WTC11 (cell line): ENCODE measurements around the gene CNTNAP2.

ENCODE experiments used
- ELF4 ChIP-seq: sonication (generic); formaldehyde crosslinking; IDR thresholded peaks from 2 replicates; pipeline ENCODE4 v1.8.1; 2022; ENCODE audit warnings: low read depth, mild to moderate bottlenecking, moderate library complexity, missing genetic modification reagents
- ESRRA ChIP-seq: sonication (generic); formaldehyde crosslinking; IDR thresholded peaks from 2 replicates; pipeline ENCODE4 v1.8.1; 2022; ENCODE audit warnings: mild to moderate bottlenecking, missing genetic modification reagents, borderline replicate concordance
- MXD4 ChIP-seq: fragments of 250-450 bp; sonication (Bioruptor Pico); IDR thresholded peaks from 2 replicates; pipeline ENCODE4 v1.8.0; 2021; ENCODE audit warnings: mild to moderate bottlenecking, moderate library complexity, borderline replicate concordance
- TP53 ChIP-seq: sonication (generic); formaldehyde crosslinking; IDR thresholded peaks from 2 replicates; pipeline ENCODE4 v1.8.1; 2023; ENCODE audit warnings: mild to moderate bottlenecking, missing genetic modification reagents
- TF ChIP-seq, protein P1 (sequence below): fragments of 200-600 bp; IDR thresholded peaks from 2 replicates; pipeline ENCODE4 v1.8.0; 2022; ENCODE audit warnings: antibody characterized with exemption

DNA sequence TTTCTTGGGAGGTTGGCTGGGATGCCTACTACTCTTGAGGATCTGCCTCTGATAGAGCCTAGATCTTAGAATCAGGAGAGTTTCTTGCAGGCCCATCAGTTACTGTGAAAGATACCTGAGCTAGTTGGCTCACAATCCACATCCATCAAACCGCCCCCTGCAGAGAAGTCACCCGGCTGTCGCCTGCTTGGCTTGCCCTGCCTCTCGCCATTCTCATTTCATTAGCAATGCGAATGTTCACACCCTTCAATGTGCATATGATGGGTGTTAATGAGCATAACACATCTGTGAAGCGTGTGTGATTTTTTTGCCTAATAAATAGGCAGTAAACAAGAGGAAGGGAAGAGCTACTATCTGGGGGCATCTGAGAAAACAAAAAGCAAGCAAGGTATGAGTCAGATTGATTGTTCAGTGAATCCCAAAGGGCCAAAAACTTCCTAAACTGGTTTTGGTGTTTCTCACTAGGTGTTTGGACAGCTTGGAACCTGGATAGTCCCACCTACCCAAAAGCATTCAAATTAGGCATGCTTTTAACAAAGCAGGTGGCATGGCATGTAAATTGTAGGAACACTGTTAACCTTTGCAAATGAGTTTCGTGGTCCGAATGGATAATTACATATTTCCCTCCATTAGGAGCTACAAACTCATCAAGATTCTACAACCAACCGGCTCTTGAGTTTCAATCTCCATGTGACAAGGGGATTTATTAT, 2201.7 kb downstream of the CNTNAP2 start:
- TF ChIP-seq MXD4 (CRISPR knock-in tag): no peak
- TF ChIP-seq ESRRA (CRISPR knock-in tag): no peak
- no peak for TF ChIP-seq ELF4
- TF ChIP-seq, protein P1, sequence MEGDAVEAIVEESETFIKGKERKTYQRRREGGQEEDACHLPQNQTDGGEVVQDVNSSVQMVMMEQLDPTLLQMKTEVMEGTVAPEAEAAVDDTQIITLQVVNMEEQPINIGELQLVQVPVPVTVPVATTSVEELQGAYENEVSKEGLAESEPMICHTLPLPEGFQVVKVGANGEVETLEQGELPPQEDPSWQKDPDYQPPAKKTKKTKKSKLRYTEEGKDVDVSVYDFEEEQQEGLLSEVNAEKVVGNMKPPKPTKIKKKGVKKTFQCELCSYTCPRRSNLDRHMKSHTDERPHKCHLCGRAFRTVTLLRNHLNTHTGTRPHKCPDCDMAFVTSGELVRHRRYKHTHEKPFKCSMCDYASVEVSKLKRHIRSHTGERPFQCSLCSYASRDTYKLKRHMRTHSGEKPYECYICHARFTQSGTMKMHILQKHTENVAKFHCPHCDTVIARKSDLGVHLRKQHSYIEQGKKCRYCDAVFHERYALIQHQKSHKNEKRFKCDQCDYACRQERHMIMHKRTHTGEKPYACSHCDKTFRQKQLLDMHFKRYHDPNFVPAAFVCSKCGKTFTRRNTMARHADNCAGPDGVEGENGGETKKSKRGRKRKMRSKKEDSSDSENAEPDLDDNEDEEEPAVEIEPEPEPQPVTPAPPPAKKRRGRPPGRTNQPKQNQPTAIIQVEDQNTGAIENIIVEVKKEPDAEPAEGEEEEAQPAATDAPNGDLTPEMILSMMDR: no peak
- no peak for TF ChIP-seq TP53
